HepG2 (cell line): ENCODE measurements around the gene AFAP1L2. TPM values are rescaled to one million over a fixed set of nuclear protein-coding genes. Genes with fewer than 3 reads are reported as not detected.

ENCODE experiments used
- ATAC-seq: fragments of 200-7000 bp; cut with Tn5 transposase; 3 replicates; pipeline ENCODE4 v1.9.1; 2020; ENCODE audit warnings: mild to moderate bottlenecking, moderate library complexity
- BruUV-seq: library from RNA; stranded (reverse); fragments of 400-500 nt; replicated peaks from 2 replicates; lab custom pipeline; 2021; lab: Mats Ljungman, UMichigan
- CTCF ChIA-PET: fragments of 300-600 bp; formaldehyde crosslinking; extraction: SDS; loops from one replicate; lab custom pipeline; 2021; ENCODE audit warnings: low total read pairs, inconsistent platforms, low intra/inter-chr PET ratio; lab: Yijun Ruan, JAX
- POLR2A ChIA-PET: fragments of 350-600 bp; sonication (Branson Sonifier 250); formaldehyde crosslinking; loops from one replicate; lab custom pipeline; 2020; ENCODE audit warnings: antibody characterized with exemption, inconsistent platforms; lab: Yijun Ruan, JAX
- DNase-seq: peaks from one replicate; pipeline ENCODE4 v3.0.0-alpha.2; 2015; ENCODE audit warnings: low spot score
- FAIRE-seq: peaks from 3 replicates; lab custom pipeline; 2011; peaks lifted over from hg19 to GRCh38; lab: Jason Lieb, UNC
- H2AFZ ChIP-seq: one replicate; pipeline ENCODE4 v1.6.1; 2011; ENCODE audit warnings: low read length, inconsistent platforms
- H3K27ac ChIP-seq: fragments of 300-600 bp; 3 replicates; pipeline ENCODE4 v1.8.0; 2011; ENCODE audit warnings: mixed run types, mild to moderate bottlenecking, mixed read lengths, low read length, inconsistent platforms; ENCODE audit not compliant: insufficient read depth; ENCODE audit errors: extremely low read length
- H3K27me3 ChIP-seq, 2 experiments: fragments of 200-600 bp in 1 of 2; 2 replicates in 1 of 2; 3 replicates in 1 of 2; pipeline versions ENCODE4 v1.6.0 to v1.8.0; 2011; ENCODE audit warnings: low read length in 2 of 2, mild to moderate bottlenecking in 2 of 2, moderate library complexity in 2 of 2, inconsistent platforms in 1 of 2; ENCODE audit not compliant: insufficient read depth in 2 of 2, control insufficient read depth in 1 of 2
- H3K36me3 ChIP-seq, 2 experiments: fragments of 200-600 bp in 1 of 2; replicated peaks in 1 of 2; 2 replicates in 1 of 2; 3 replicates in 1 of 2; pipeline versions ENCODE4 v1.5.1 to v1.8.0; 2011; ENCODE audit warnings: low read length in 2 of 2, inconsistent platforms in 1 of 2; ENCODE audit not compliant: insufficient read depth in 2 of 2, control insufficient read depth in 1 of 2
- H3K4me1 ChIP-seq: 2 replicates; pipeline ENCODE4 v1.5.1; 2012; ENCODE audit warnings: low read length, inconsistent platforms; ENCODE audit not compliant: insufficient read depth
- H3K4me2 ChIP-seq: 2 replicates; pipeline ENCODE4 v1.6.0; 2011; ENCODE audit warnings: low read depth, low read length, inconsistent platforms
- H3K4me3 ChIP-seq, 3 experiments: fragments of 200-600 bp in 1 of 3; sonication (generic), shearing (Covaris generic) in 1 of 3; replicated peaks in 1 of 3; 2 replicates each; pipeline ENCODE4 v1.5.1; 2011 to 2016; ENCODE audit warnings: low read length in 3 of 3, inconsistent platforms in 2 of 3, low read depth in 2 of 3, mild to moderate bottlenecking in 2 of 3, control low read depth in 1 of 3, mixed read lengths in 1 of 3; ENCODE audit not compliant: insufficient read depth in 1 of 3
- H3K79me2 ChIP-seq: one replicate; pipeline ENCODE4 v1.6.1; 2011; ENCODE audit warnings: low read length, inconsistent platforms; ENCODE audit not compliant: insufficient read depth
- H3K9ac ChIP-seq: 2 replicates; pipeline ENCODE4 v1.6.0; 2011; ENCODE audit warnings: mild to moderate bottlenecking, low read depth, low read length, inconsistent platforms; ENCODE audit not compliant: insufficient read depth
- H3K9me3 ChIP-seq: 2 replicates; pipeline ENCODE4 v1.5.1; 2012; ENCODE audit warnings: mild to moderate bottlenecking, low read length
- H4K20me1 ChIP-seq: 2 replicates; pipeline ENCODE4 v1.6.0; 2011; ENCODE audit warnings: inconsistent platforms, mild to moderate bottlenecking, low read length, moderate library complexity; ENCODE audit not compliant: insufficient read depth
- ATAD3A ChIP-seq: sonication (generic); formaldehyde crosslinking; IDR thresholded peaks from 2 replicates; pipeline ENCODE4 v1.4.0; 2020; ENCODE audit warnings: missing genetic modification reagents
- E2F2 ChIP-seq: sonication (generic); formaldehyde crosslinking; IDR thresholded peaks from 2 replicates; pipeline ENCODE4 v1.4.0; 2020; ENCODE audit warnings: missing genetic modification reagents, borderline replicate concordance
- EP300 ChIP-seq, 3 experiments: sonication (generic) in 1 of 3; formaldehyde crosslinking in 1 of 3; IDR thresholded peaks; 2 replicates each; pipeline versions ENCODE4 v1.5.1 to v1.6.1; 2011 to 2020; ENCODE audit warnings: low read depth in 2 of 3, low read length in 2 of 3, borderline replicate concordance in 1 of 3, improper control_type of control experiment in 1 of 3, mild to moderate bottlenecking in 1 of 3, missing genetic modification reagents in 1 of 3, moderate library complexity in 1 of 3
- IRF2 ChIP-seq: IDR thresholded peaks from 2 replicates; pipeline ENCODE4 v1.6.1; 2018; ENCODE audit warnings: missing genetic modification reagents, missing compliant biosample characterization
- MED13 ChIP-seq: sonication (generic); formaldehyde crosslinking; IDR thresholded peaks from 2 replicates; pipeline ENCODE4 v1.5.0; 2020; ENCODE audit warnings: missing genetic modification reagents
- NAIF1 ChIP-seq: sonication (generic); formaldehyde crosslinking; IDR thresholded peaks from 2 replicates; pipeline ENCODE4 v1.5.0; 2020; ENCODE audit warnings: mild to moderate bottlenecking, missing genetic modification reagents, borderline replicate concordance
- NFKBIZ ChIP-seq: IDR thresholded peaks from 2 replicates; pipeline ENCODE4 v1.6.1; 2018; ENCODE audit warnings: missing genetic modification reagents, missing compliant biosample characterization
- THRA ChIP-seq: sonication (generic); formaldehyde crosslinking; IDR thresholded peaks from 2 replicates; pipeline ENCODE4 v1.4.0; 2020; ENCODE audit warnings: missing genetic modification reagents, borderline replicate concordance
- ZNF224 ChIP-seq: sonication (generic); formaldehyde crosslinking; IDR thresholded peaks from 2 replicates; pipeline ENCODE4 v1.5.0; 2020; ENCODE audit warnings: mild to moderate bottlenecking, missing genetic modification reagents
- ZSCAN21 ChIP-seq: sonication (generic); formaldehyde crosslinking; IDR thresholded peaks from 2 replicates; pipeline ENCODE4 v1.8.0; 2022; ENCODE audit warnings: mild to moderate bottlenecking, missing genetic modification reagents, moderate library complexity, borderline replicate concordance
- WGBS: methylation state at CpG from one replicate; pipeline ENCODE4 v1.1.6; 2017; ENCODE audit warnings: low lambda C conversion rate; 5-methylcytosine and 5-hydroxymethylcytosine counted together
- in situ Hi-C: cut with HindIII; loops from 2 replicates; pipeline ENCODE4 v1.10.0; 2017; ENCODE audit warnings: low pct_unique_long_range_greater_than_20kb; ENCODE audit not compliant: extremely low pct_ligation_motif_present
- intact Hi-C: fragments of 100-400 bp; cut with micrococcal nuclease; formaldehyde crosslinking; loops from one replicate; pipeline ENCODE4 v1.10.0; 2022; ENCODE audit not compliant: unreplicated experiment
- polyA plus RNA-seq, 8 experiments: library from polyadenylated mRNA; depleted of rRNA in 3 of 8; stranded (reverse) in 7 of 8; unstranded in 1 of 8; fragments of >200 nt; fragmentation: Illumina TruSeq in 4 of 8; extraction: Trizol in 4 of 8; gene quantifications; 2 replicates each; pipeline versions ENCODE4 v1.2.1 to v1.2.3, GENCODE V29; 2011 to 2016; ENCODE audit warnings: low read depth in 4 of 8, missing spikeins in 1 of 8, mixed read lengths in 1 of 8; ENCODE audit not compliant: insufficient read depth in 1 of 8
- total RNA-seq, 5 experiments: library from RNA; depleted of rRNA; stranded (reverse); fragments of >200 nt; fragmentation: Illumina TruSeq; extraction: Trizol; gene quantifications; 2 replicates each; pipeline ENCODE4 v1.2.3, GENCODE V29; 2016; ENCODE audit warnings: low read depth in 1 of 5
- TF ChIP-seq, protein P1 (sequence below): sonication (generic); formaldehyde crosslinking; IDR thresholded peaks from 2 replicates; pipeline ENCODE4 v1.5.0; 2020; ENCODE audit warnings: missing genetic modification reagents

AFAP1L2 gene
- total and polyA plus RNA-seq, 2 of the 13 experiments (the other 11 are each of a cell fraction or from before 2014, with no cell fraction given) = not detected

DNA sequence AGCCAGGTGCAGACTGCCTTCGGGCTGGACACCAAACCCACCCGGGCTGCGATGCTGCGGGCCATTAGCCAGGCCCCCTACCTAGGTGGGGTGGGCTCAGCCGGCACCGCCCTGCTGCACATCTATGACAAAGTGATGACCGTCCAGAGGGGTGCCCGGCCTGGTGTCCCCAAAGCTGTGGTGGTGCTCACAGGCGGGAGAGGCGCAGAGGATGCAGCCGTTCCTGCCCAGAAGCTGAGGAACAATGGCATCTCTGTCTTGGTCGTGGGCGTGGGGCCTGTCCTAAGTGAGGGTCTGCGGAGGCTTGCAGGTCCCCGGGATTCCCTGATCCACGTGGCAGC lies 115.2 kb downstream of the AFAP1L2 start:
- Histone ChIP-seq H3K4me2 (no peak overlapping the region), H3K36me3 (no peaks in the 10 kb centered on the region), H3K4me1 (no peaks in the 10 kb centered on the region), H3K9ac (no peak overlapping the region), H3K27me3 (peaks cover 1 to 24% of the 10 kb centered on the region in 2 experiments; a peak in 4 of 5 replicates), H3K27ac (no peak overlapping the region), H3K4me3 (no peak overlapping the region), H3K9me3 (no peaks in the 10 kb centered on the region), H3K79me2 (no peaks in the 10 kb centered on the region), H2AFZ (no peak overlapping the region), H4K20me1 (no peaks in the 10 kb centered on the region)
- CTCF ChIA-PET = no interaction called here
- 68% methylated on average over 5 of the region's 16 CpGs for WGBS
- in situ Hi-C loops = no loop called here
- ATAC-seq (no peak), FAIRE-seq (no peak), DNase-seq (no peak)
- intact Hi-C loops = no loop called here
- no TSS peak for BruUV-seq
- TF ChIP-seq NAIF1 (CRISPR knock-in tag) (no peak), E2F2 (CRISPR knock-in tag) (no peak), ATAD3A (CRISPR knock-in tag) (no peak)
- POLR2A ChIA-PET = no interaction called here

GRCh38 chr10:114288424-114289095 lies 115.7 kb downstream of the AFAP1L2 start:
- no TSS peak for BruUV-seq
- no peak overlapping the region for H3K27ac ChIP-seq
- no peaks in the 10 kb centered on the region for H3K79me2 ChIP-seq
- DNase-seq (no peak), FAIRE-seq (no peak), ATAC-seq (no peak)
- no peak overlapping the region for H3K4me3 ChIP-seq
- no peaks in the 10 kb centered on the region for H3K4me1 ChIP-seq
- H3K4me2 ChIP-seq = no peak overlapping the region
- 0% methylated on average over 1 of the region's 11 CpGs for WGBS
- ChIA-PET POLR2A (no interaction called here), CTCF (no interaction called here)
- H3K9ac ChIP-seq = no peak overlapping the region
- H2AFZ ChIP-seq = no peak overlapping the region
- peaks cover 1 to 24% of the 10 kb centered on the region in 2 experiments; a peak in 4 of 5 replicates for H3K27me3 ChIP-seq
- intact Hi-C loops (no loop called here), in situ Hi-C loops (no loop called here)
- no peaks in the 10 kb centered on the region for H4K20me1 ChIP-seq
- H3K36me3 ChIP-seq = no peaks in the 10 kb centered on the region
- H3K9me3 ChIP-seq = no peaks in the 10 kb centered on the region
- TF ChIP-seq THRA (no peak), IRF2 (CRISPR knock-in tag) (no peak), ZNF224 (no peak), ZSCAN21 (CRISPR knock-in tag) (no peak), NFKBIZ (CRISPR knock-in tag) (no peak), EP300 (IDR thresholded peaks at IDR 0.05; ENCODE audit: low read depth in 2 of 2, low read length in 2 of 2) (no peak), EP300 (CRISPR knock-in tag; IDR thresholded peaks at IDR 0.05; ENCODE audit: borderline replicate concordance) (no peak), MED13 (CRISPR knock-in tag) (no peak)
- TF ChIP-seq, protein P1, sequence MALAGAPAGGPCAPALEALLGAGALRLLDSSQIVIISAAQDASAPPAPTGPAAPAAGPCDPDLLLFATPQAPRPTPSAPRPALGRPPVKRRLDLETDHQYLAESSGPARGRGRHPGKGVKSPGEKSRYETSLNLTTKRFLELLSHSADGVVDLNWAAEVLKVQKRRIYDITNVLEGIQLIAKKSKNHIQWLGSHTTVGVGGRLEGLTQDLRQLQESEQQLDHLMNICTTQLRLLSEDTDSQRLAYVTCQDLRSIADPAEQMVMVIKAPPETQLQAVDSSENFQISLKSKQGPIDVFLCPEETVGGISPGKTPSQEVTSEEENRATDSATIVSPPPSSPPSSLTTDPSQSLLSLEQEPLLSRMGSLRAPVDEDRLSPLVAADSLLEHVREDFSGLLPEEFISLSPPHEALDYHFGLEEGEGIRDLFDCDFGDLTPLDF (CRISPR knock-in tag) = no peak
